Measurements from ENCODE around the gene ADARB2. TPM values are rescaled to one million over a fixed set of nuclear protein-coding genes. Genes with fewer than 3 reads are reported as not detected.

ADARB2 gene
- polyA plus RNA-seq, 1 of the 3 experiments (the other 2 are of a cell fraction), result not detected

DNA sequence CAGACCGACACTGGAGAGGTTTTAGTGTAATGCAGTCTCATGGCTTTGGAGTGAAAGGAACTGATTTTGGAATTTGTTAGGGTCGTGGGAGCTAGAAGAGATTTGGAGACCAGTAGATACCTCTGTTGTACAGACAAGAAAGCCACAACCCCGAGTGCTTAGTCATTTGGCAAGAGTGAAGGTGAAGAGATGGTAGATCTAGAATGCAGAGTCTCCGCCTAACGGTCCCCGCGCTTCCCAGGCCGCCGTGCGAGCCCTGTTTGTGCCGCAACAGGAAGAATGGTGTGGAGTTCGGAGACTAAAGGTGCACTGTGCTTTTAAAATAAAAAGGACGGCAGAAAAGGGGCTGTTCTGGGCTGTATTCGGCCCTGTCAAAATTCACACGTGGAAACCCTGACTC lies 186.7 kb downstream of the ADARB2 start:
- Histone ChIP-seq H4K20me1 (ENCODE audit: insufficient read depth) (no peaks in the 10 kb centered on the region), H3K36me3 (replicated peaks in 1 of 2; ENCODE audit: control insufficient read depth in 1 of 2, insufficient read depth in 2 of 2, low read length in 1 of 2) (no peaks in the 10 kb centered on the region), H3K9ac (no peak overlapping the region), H3K4me3 (ENCODE audit: low read depth in 2 of 2, low read length in 1 of 2) (no peak overlapping the region), H3K4me1 (ENCODE audit: control insufficient read depth in 1 of 2, insufficient read depth in 2 of 2, low read depth in 1 of 2, low read length in 1 of 2) (peaks cover 0 to 11% of the 10 kb centered on the region in 2 experiments; a peak in 1 of 4 replicates), H3K4me2 (no peak overlapping the region), H3K79me2 (ENCODE audit: insufficient read depth) (no peaks in the 10 kb centered on the region), H3K27ac (ENCODE audit: low read depth in 2 of 2, low read length in 1 of 2) (no peak overlapping the region), H2AFZ (ENCODE audit: low read depth) (no peak overlapping the region), H3K27me3 (ENCODE audit: insufficient read depth) (no peaks in the 10 kb centered on the region), H3F3A (replicated peaks; ENCODE audit: insufficient read depth) (no peaks in the 10 kb centered on the region), H3K9me3 (no peaks in the 10 kb centered on the region), H3K9me2 (no peaks in the 10 kb centered on the region)
- no peak for DNase-seq
- ChIA-PET POLR2A (no interaction called here), CTCF (no interaction called here)
- TF ChIP-seq, protein P1, sequence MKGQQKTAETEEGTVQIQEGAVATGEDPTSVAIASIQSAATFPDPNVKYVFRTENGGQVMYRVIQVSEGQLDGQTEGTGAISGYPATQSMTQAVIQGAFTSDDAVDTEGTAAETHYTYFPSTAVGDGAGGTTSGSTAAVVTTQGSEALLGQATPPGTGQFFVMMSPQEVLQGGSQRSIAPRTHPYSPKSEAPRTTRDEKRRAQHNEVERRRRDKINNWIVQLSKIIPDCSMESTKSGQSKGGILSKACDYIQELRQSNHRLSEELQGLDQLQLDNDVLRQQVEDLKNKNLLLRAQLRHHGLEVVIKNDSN (IDR thresholded peaks at IDR 0.05; ENCODE audit: borderline replicate concordance, low read depth), result no peak
- no peak for TF ChIP-seq SMC3 (IDR thresholded peaks at IDR 0.05; ENCODE audit: low read depth, low read length)
- no peak for TF ChIP-seq SIN3A (IDR thresholded peaks at IDR 0.05; ENCODE audit: borderline replicate concordance, low read depth, low read length)
- TF ChIP-seq GABPA (IDR thresholded peaks at IDR 0.05; ENCODE audit: low read depth), result no peak
- TF ChIP-seq MEF2A (IDR thresholded peaks at IDR 0.05; ENCODE audit: borderline replicate concordance, low read depth), result no peak
- no peak for TF ChIP-seq FOXJ3 (CRISPR knock-in tag; IDR thresholded peaks at IDR 0.05)
- 64% methylated on average over 15 of the region's 15 CpGs for WGBS (ENCODE audit: low lambda C conversion rate)

GRCh38 chr10:1550291-1550595 lies 187.1 kb downstream of the ADARB2 start:
- Histone ChIP-seq H3K4me1 (ENCODE audit: control insufficient read depth in 1 of 2, insufficient read depth in 2 of 2, low read depth in 1 of 2, low read length in 1 of 2) (peaks cover 0 to 11% of the 10 kb centered on the region in 2 experiments; a peak in 1 of 4 replicates), H3F3A (replicated peaks; ENCODE audit: insufficient read depth) (no peaks in the 10 kb centered on the region), H3K27ac (ENCODE audit: low read depth in 2 of 2, low read length in 1 of 2) (no peak overlapping the region), H3K9ac (no peak overlapping the region), H3K4me3 (ENCODE audit: low read depth in 2 of 2, low read length in 1 of 2) (no peak overlapping the region), H3K9me3 (no peaks in the 10 kb centered on the region), H3K9me2 (no peaks in the 10 kb centered on the region), H3K36me3 (replicated peaks in 1 of 2; ENCODE audit: control insufficient read depth in 1 of 2, insufficient read depth in 2 of 2, low read length in 1 of 2) (no peaks in the 10 kb centered on the region), H3K4me2 (no peak overlapping the region), H3K79me2 (ENCODE audit: insufficient read depth) (no peaks in the 10 kb centered on the region), H4K20me1 (ENCODE audit: insufficient read depth) (no peaks in the 10 kb centered on the region), H2AFZ (ENCODE audit: low read depth) (no peak overlapping the region), H3K27me3 (ENCODE audit: insufficient read depth) (no peaks in the 10 kb centered on the region)
- TF ChIP-seq EZH2phosphoT487 (IDR thresholded peaks at IDR 0.05; ENCODE audit: borderline replicate concordance, low read depth) (no peak), CHD2 (IDR thresholded peaks at IDR 0.05; ENCODE audit: low read length, partially characterized antibody) (no peak), TEAD4 (IDR thresholded peaks at IDR 0.05; ENCODE audit: borderline replicate concordance, insufficient read depth) (no peak), RFX5 (IDR thresholded peaks at IDR 0.05; ENCODE audit: low read length) (no peak), FOSL2 (IDR thresholded peaks at IDR 0.05; ENCODE audit: borderline replicate concordance, low read depth) (no peak), CTCF (IDR thresholded peaks at IDR 0.05) (no peak), POLR2AphosphoS5 (IDR thresholded peaks at IDR 0.05; ENCODE audit: low read depth, low read length) (no peak), MEF2A (IDR thresholded peaks at IDR 0.05; ENCODE audit: borderline replicate concordance, low read depth) (no peak), YY1 (IDR thresholded peaks at IDR 0.05; ENCODE audit: low read depth) (no peak)
- TF ChIP-seq, protein P2, sequence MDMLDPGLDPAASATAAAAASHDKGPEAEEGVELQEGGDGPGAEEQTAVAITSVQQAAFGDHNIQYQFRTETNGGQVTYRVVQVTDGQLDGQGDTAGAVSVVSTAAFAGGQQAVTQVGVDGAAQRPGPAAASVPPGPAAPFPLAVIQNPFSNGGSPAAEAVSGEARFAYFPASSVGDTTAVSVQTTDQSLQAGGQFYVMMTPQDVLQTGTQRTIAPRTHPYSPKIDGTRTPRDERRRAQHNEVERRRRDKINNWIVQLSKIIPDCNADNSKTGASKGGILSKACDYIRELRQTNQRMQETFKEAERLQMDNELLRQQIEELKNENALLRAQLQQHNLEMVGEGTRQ (IDR thresholded peaks at IDR 0.05; ENCODE audit: borderline replicate concordance, low read depth, low read length), result no peak
- POLR2A ChIA-PET, result no interaction called here
- CTCF ChIA-PET, result no interaction called here
- 29% methylated on average over 7 of the region's 7 CpGs for WGBS (ENCODE audit: low lambda C conversion rate)
- DNase-seq, result no peak
